ENCODE measurements around the gene PRDM16.

PRDM16 gene

GRCh38 chr1:3393024-3393986, 324.3 kb downstream of the PRDM16 start:
- no peak for DNase-seq (ENCODE audit: extremely low read depth, insufficient read length)
- TF ChIP-seq CTCF (IDR thresholded peaks at IDR 0.05; ENCODE audit: insufficient read depth, low read length, poor library complexity, severe bottlenecking) = no peak
- Histone ChIP-seq H3K27me3 (replicated peaks; ENCODE audit: control insufficient read depth, insufficient read depth, low read length) (no peaks in the 10 kb centered on the region), H3K36me3 (ENCODE audit: control insufficient read depth, insufficient read depth, low read length) (no peaks in the 10 kb centered on the region), H3K4me3 (replicated peaks; ENCODE audit: low read depth, low read length) (no peak overlapping the region)

- H3K27me3 ChIP-seq (replicated peaks; ENCODE audit: control insufficient read depth, insufficient read depth, low read length) = no peaks in the 10 kb centered on the region
- TF ChIP-seq CTCF (IDR thresholded peaks at IDR 0.05; ENCODE audit: insufficient read depth, low read length, poor library complexity, severe bottlenecking) = no peak
- no peak overlapping the region for H3K4me3 ChIP-seq (replicated peaks; ENCODE audit: low read depth, low read length)
- no peak for DNase-seq (ENCODE audit: extremely low read depth, insufficient read length)
- no peaks in the 10 kb centered on the region for H3K36me3 ChIP-seq (ENCODE audit: control insufficient read depth, insufficient read depth, low read length)
These were observed 325.3 kb downstream of the PRDM16 start for GRCh38 chr1:3393987-3394920.

GRCh38 chr1:3396411-3396810, 327.4 kb downstream of the PRDM16 start:
- no peak for TF ChIP-seq CTCF (IDR thresholded peaks at IDR 0.05; ENCODE audit: insufficient read depth, low read length, poor library complexity, severe bottlenecking)
- Histone ChIP-seq H3K27me3 (replicated peaks; ENCODE audit: control insufficient read depth, insufficient read depth, low read length) (no peaks in the 10 kb centered on the region), H3K4me3 (replicated peaks; ENCODE audit: low read depth, low read length) (no peak overlapping the region), H3K36me3 (ENCODE audit: control insufficient read depth, insufficient read depth, low read length) (no peaks in the 10 kb centered on the region)
- no peak for DNase-seq (ENCODE audit: extremely low read depth, insufficient read length)

- Histone ChIP-seq H3K4me3 (replicated peaks; ENCODE audit: low read depth, low read length) (no peak overlapping the region), H3K27me3 (replicated peaks; ENCODE audit: control insufficient read depth, insufficient read depth, low read length) (no peaks in the 10 kb centered on the region), H3K36me3 (ENCODE audit: control insufficient read depth, insufficient read depth, low read length) (no peaks in the 10 kb centered on the region)
- no peak for DNase-seq (ENCODE audit: extremely low read depth, insufficient read length)
- no peak for TF ChIP-seq CTCF (IDR thresholded peaks at IDR 0.05; ENCODE audit: insufficient read depth, low read length, poor library complexity, severe bottlenecking)
These were observed 328.3 kb downstream of the PRDM16 start for GRCh38 chr1:3397311-3397710.

GRCh38 chr1:3398396-3399140, 329.6 kb downstream of the PRDM16 start:
- no peak for TF ChIP-seq CTCF (IDR thresholded peaks at IDR 0.05; ENCODE audit: insufficient read depth, low read length, poor library complexity, severe bottlenecking)
- Histone ChIP-seq H3K27me3 (replicated peaks; ENCODE audit: control insufficient read depth, insufficient read depth, low read length) (no peaks in the 10 kb centered on the region), H3K36me3 (ENCODE audit: control insufficient read depth, insufficient read depth, low read length) (no peaks in the 10 kb centered on the region), H3K4me3 (replicated peaks; ENCODE audit: low read depth, low read length) (no peak overlapping the region)
- DNase-seq (ENCODE audit: extremely low read depth, insufficient read length) = no peak

Measured in GM06990 (cell line).